ENCODE data around the gene OR6A2.

GRCh38 chr11:6817694-6818093, 18.2 kb upstream of the OR6A2 start:
- TF ChIP-seq SUZ12 (IDR thresholded peaks at IDR 0.05; ENCODE audit: unreplicated experiment): no peak
- no peak for TF ChIP-seq PKNOX1 (IDR thresholded peaks at IDR 0.05)
- no peak for TF ChIP-seq FOS (IDR thresholded peaks at IDR 0.05; ENCODE audit: borderline replicate concordance, extremely low read depth, insufficient read length)
- TF ChIP-seq TCF3 (IDR thresholded peaks at IDR 0.05; ENCODE audit: borderline replicate concordance, insufficient read depth, low read depth, low read length): no peak
- TF ChIP-seq ZNF592 (IDR thresholded peaks at IDR 0.05): no peak
- no peak for TF ChIP-seq POLR2A (IDR thresholded peaks at IDR 0.05; ENCODE audit: low read depth, low read length)
- TF ChIP-seq CTCF (IDR thresholded peaks at IDR 0.05 in 2 of 3, conservative IDR thresholded peaks at IDR 0.05 in 1 of 3; ENCODE audit: control insufficient read depth in 2 of 3, extremely low read depth in 1 of 3, insufficient read depth in 1 of 3, low read depth in 3 of 3, low read length in 3 of 3): no peak
- no peak for TF ChIP-seq REST (IDR thresholded peaks at IDR 0.05; ENCODE audit: low read depth, low read length)
- TF ChIP-seq NR2C2 (IDR thresholded peaks at IDR 0.05; ENCODE audit: borderline replicate concordance, control insufficient read depth, insufficient read length, low read depth): no peak
- no peak for TF ChIP-seq RAD21 (IDR thresholded peaks at IDR 0.05; ENCODE audit: insufficient read depth, low read depth, low read length)
- no peak for TF ChIP-seq IKZF1 (conservative IDR thresholded peaks at IDR 0.05)
- no peak for TF ChIP-seq GABPA (IDR thresholded peaks at IDR 0.05; ENCODE audit: low read depth)
